IPS-18c (cell line): Measurements from ENCODE around the gene GJC1.
A peak's percentile ranks its signal among the peaks of the same experiment; 100 is the strongest.

Source experiments
- H3K4me3 ChIP-seq: 2 replicates; pipeline ENCODE4 v1.7.0; 2013; ENCODE audit warnings: low read depth, mild to moderate bottlenecking, low read length, moderate library complexity; ENCODE audit not compliant: insufficient read depth
- H3K9me3 ChIP-seq: one replicate; pipeline ENCODE4 v1.6.1; 2013; ENCODE audit warnings: mild to moderate bottlenecking, low read length, moderate library complexity; ENCODE audit not compliant: control insufficient read depth, insufficient read depth

The GJC1 gene

DNA sequence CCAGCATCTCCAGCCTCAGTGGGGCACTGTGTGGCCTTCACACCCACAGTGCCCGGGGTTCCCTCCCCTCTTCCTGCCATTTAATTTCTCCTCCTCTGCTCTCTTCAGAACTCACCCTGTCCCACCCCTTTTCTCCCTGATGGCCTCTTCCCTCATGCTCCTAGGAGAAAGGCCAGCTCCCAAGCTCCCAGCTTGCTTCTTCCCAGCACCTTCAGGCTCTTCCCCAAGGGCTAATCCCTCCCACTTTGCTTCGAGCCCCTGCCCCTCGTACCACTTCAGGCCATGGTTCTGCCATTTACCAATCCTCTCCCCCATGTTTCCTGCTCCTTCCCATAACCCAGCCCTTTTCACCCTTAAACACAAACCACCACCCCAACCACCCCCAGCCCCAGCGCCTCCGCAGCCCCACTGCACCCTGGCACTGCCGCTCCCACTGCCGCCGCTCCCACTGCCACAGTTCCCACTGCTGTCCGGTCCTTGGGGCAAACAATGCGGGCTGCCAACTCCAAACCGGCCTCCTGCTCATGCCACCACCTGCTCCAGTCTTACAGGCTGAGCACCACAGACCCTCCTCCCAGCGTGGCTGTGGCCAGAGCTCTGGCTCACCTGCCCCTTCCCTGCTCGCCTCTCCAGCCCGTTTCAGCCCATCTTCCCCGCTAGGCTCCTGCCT, 42.7 kb downstream of the GJC1 start:
- no peak overlapping the region for H3K4me3 ChIP-seq
- no peaks in the 10 kb centered on the region for H3K9me3 ChIP-seq

- no peak overlapping the region for H3K4me3 ChIP-seq
- no peaks in the 10 kb centered on the region for H3K9me3 ChIP-seq
Observed at GRCh38 chr17:44786551-44787081, 43.5 kb downstream of the GJC1 start.

DNA sequence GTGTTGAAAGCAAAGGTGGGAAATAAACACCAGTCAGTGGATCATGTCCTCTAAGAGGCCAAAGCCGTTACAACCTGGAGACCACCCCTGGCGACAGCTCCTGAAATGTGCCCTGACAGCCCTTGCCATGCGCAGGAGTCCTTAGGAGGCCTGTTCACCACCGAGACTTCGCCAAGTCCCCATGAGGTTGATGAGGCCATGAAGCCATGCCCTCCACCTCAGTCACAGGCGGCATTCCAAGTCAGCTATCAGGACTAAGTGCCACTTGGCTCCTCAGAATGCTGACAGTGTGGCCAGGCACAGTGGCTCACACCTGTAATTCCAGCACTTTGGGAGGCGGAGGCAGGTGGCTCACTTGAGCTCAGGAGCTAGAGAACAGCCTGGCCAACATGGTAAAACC, 44.2 kb downstream of the GJC1 start:
- Histone ChIP-seq H3K9me3 (no peaks in the 10 kb centered on the region), H3K4me3 (no peak overlapping the region)

DNA sequence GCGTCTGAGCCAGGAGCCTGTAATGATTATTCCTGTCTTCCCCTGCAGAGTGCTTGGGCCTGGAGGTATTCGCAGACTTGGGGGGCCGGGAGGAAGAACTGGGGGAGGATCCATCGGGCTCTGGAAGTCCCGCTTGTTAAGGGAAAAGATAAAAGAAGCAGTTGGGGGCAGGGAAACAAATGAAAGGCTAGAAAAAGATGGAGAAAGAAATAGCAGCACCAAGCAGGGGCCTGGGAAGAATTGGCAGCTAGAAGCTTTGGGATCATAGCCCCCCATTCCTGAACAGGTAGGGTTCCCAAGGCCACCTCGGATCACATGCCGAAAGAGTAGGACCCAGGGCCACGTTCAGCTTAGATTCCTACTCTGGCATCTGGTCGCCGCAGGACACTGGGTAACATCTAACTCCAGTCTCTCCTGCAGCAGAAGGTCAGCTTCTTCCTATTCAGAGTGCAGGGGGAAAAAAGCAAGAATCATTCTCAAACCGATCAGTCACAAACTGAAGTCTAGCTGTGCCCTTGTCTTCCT, 47.7 kb downstream of the GJC1 start:
- H3K9me3 ChIP-seq: no peaks in the 10 kb centered on the region
- no peak overlapping the region for H3K4me3 ChIP-seq

- H3K4me3 ChIP-seq: no peak overlapping the region
- no peaks in the 10 kb centered on the region for H3K9me3 ChIP-seq
Observed at GRCh38 chr17:44781551-44782325, 48.3 kb downstream of the GJC1 start.

GRCh38 chr17:44780845-44781480, 49.1 kb downstream of the GJC1 start:
- H3K9me3 ChIP-seq: no peaks in the 10 kb centered on the region
- no peak overlapping the region for H3K4me3 ChIP-seq

DNA sequence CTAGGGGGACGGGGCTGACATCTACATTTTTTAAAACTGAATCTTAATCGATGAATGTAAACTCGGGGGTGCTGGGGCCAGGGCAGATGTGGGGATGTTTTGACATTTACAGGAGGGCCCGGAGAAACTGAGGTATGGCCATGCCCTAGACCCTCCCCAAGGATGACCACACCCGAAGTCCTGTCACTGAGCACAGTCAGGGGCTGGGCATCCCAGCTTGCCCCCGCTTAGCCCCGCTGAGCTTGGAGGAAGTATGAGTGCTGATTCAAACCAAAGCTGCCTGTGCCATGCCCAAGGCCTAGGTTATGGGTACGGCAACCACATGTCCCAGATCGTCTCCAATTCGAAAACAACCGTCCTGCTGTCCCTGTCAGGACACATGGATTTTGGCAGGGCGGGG, 49.9 kb downstream of the GJC1 start:
- H3K4me3 ChIP-seq: no peak overlapping the region
- H3K9me3 ChIP-seq: no peaks in the 10 kb centered on the region

DNA sequence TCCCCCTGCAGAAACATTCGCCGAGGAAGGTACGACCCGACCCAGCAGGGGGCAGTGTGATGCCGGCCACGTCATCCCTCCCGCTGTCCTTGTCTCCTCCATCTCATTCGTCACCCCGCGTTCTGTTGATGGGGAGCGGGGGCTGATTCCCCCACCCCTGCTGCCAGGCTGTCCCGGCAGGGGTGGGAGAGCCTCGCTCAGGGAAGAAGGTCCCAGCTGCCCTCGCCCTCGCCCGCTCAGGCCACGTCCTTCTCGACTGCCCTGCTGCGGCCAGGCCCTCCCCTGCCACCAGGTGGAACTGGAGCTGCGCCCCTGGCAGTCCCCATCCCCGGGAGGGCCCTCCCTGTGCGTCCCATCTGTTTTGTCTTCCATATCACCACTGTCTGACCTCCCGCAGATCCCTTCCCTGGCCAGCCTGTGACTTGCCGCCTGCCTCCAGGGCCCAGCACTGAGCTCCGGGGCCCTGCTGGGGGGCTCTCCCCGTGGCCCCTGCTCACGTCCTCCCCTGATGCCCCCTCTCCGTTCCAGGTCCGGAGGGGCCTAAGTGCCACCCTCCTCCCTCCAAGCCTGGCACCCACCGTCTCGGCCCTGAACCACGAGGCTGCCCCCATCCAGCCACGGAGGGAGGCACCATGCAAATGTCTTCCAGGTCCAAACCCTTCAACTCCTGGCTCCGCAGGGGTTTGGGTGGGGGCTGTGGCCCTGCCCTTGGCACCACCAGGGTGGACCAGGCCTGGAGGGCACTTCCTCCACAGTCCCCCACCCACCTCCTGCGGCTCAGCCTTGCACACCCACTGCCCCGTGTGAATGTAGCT, 50.7 kb downstream of the GJC1 start:
- H3K4me3 ChIP-seq: peak overlapping the region; percentile 52
- H3K9me3 ChIP-seq: no peaks in the 10 kb centered on the region

DNA sequence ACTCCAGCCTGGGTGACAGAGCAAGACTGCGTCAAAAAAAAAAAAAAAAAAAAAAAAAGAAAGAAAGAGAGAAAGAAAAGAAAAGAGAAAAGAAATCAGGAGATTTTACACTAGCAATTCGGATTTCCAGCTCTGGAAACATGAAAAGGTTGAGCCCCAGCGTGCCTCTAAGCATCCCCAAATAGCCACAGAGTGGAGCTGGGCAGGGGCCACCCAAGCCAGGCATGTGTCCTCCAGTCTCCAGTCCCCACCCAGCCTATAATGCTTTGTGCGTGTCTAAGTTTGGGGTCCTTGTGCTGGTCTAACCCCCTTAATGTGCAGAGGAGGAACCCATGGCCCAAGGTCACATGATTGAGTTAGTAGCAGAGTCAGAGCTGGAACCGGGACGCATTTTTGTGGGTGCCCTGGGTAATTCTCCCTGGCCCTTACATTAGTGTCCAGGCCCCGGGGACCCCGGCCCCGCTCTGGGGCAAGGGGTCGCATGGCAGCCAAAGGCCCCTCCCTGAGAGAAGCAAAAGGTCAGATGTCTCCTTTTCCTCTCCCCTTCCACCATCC, 51.4 kb downstream of the GJC1 start:
- Histone ChIP-seq H3K4me3 (peak overlapping the region; percentile 52; the same call in 1 of the 2 replicates), H3K9me3 (no peaks in the 10 kb centered on the region)

GRCh38 chr17:44777394-44778348, 52.4 kb downstream of the GJC1 start:
- no peak overlapping the region for H3K4me3 ChIP-seq
- H3K9me3 ChIP-seq: no peaks in the 10 kb centered on the region

- peaks cover 2% of the 10 kb centered on the region for H3K9me3 ChIP-seq
- no peak overlapping the region for H3K4me3 ChIP-seq
Observed at GRCh38 chr17:44776628-44777393, 53.3 kb downstream of the GJC1 start.

DNA sequence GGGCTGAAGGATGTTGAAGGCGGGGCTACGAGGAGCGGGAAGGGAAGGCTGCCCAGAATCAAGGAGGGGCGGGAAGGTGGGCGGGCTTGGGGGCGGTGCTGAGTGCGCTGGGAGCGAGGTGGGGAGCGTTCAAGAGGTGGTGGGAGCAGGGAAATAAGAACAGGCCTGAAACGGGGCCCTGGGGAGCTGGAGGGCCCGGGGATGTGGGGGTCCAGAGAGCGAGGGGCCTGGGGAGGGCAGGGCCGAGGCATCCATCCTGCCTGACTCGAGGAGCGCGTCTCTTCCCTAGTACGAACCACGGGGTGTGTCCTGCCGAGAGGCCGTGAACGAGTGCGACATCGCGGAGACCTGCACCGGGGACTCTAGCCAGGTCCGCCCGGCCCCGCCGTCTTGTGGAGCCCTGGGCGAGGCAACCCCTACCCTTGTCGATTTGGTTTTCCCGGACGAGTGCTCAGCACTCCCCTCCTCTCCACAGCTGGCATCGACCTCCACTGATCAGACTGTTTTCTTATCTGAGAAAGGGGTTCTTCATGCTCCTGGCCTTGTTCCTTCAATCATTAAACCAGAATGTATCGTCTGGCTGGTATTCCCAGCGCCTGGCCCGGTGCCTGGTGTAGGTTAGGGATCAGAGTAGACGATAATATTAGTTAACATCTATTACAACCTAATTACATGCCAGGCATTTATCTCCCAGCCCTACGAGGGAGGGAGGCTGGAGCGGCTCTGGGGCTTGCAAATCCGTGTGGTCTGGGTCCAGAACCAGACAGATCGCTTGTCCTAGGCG, 54.1 kb downstream of the GJC1 start:
- peaks cover 2% of the 10 kb centered on the region for H3K9me3 ChIP-seq
- peak overlapping the region; percentile 81 for H3K4me3 ChIP-seq

GRCh38 chr17:44775136-44775837, 54.8 kb downstream of the GJC1 start:
- peaks cover 2% of the 10 kb centered on the region for H3K9me3 ChIP-seq

More at GRCh38 chr17:44775136-44775837, 54.8 kb downstream of the GJC1 start:
- peak overlapping the region; percentile 81 for H3K4me3 ChIP-seq
